ENCODE results near the gene UQCR10.
"Not testable (repeated sequence)": the region's sequence is repeated elsewhere in the genome, so short reads cannot be mapped to it uniquely, and the experiment has no call there.

UQCR10 gene

GRCh38 chr22:29737251-29738117, 29.7 kb upstream of the UQCR10 start:
- DNase-seq (ENCODE audit: low read depth, low spot score): no peak

DNA sequence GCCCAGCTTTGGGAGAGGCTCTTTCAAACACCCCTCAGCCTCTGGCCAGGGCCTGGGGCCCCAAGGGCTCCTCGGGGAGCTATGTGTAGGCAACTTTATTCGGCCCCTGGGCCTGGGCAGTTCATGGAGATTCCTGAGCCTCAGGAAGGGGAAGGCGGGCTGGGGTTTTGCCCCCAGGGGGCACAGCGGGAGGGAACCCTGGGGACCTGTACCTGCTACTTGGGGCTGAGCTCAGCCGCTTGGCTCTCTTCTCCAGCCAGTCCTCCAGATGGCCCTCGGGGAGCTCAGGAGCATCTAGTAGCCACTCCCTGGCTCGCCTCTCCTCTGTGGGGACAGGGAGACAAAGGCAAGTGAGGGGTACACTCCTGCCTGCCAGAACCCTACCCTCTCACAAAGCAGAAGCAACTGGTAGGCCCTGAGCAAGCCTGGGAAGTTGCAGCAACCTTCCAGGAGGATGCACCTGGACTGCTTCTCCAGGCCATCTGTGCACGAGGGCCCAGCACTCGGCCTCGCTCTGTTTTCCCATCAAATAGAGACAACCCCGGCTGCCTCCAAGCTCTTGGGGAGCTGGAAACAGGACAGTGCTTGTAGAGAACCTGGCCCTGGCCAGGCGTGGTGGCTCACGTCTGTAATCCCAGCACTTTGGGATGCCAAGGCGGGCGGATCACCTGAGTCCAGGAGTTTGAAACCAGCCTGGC, 28.9 kb upstream of the UQCR10 start:
- no peak for DNase-seq (ENCODE audit: low read depth, low spot score)

DNA sequence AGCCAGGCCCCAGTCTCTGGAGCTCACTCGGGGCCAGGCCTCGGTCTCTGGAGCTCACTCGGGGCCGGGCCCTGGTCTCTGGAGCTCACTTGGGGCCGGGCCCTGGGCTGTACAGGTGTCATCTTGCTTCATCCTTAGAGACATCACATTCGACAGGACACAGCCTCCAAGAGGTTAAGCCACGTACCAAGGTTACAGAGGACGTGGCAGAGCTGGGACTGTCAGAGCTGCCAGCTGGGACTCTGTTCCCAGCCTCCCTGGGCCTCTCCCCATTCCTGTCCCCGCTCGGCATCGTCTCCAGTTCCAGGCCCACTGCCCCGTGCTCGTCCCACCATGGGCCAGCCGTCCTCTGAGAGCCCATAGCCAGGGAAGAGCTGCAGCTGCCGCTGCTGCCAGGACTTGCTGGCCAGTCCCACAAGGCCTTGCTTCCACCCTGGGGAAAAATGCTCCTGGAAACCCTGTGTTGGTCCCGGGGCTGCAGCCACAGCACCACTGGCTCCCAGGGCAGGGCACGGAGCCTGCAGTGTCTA, 27.8 kb upstream of the UQCR10 start:
- DNase-seq (ENCODE audit: low read depth, low spot score): no peak

DNA sequence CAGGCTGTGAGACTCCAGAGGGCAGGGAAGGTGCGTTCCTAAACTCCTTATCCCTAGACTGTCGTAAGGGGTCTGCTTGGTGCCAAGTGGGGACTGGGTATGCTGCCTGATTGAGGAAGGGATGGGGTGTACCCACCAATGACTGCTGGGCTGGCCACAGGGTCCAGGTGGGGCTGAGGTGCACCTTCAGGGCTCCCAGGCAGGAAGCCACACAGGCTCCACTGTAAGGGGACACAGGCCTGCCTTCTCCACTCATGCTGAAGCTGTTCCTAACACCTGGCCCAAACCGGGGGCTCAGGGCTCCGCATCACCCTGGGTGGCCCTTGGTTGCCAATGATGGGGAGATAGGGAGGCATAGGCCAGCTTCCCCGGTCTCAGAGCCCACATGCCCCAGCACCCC, 27.0 kb upstream of the UQCR10 start:
- DNase-seq (ENCODE audit: low read depth, low spot score): no peak

DNA sequence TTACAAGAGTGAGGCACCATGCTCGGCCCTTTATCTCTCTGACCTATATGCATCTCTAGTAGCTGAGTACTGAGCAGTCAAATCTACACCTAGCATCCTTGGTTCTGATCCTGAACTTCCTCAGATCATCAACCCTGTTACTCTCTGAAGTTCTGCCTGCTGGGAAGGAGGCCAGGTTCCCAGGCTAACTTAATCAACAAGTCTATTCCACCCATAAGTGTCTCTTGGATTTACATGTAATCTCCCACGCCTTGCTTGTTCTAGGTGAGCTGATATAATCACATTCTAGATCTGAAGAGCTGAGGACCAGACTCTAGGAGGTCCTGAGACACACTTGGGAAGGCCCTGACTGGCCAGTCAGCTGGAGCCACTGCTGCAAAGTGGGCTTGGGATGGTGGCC, 25.2 kb upstream of the UQCR10 start:
- DNase-seq (ENCODE audit: low read depth, low spot score): no peak

DNA sequence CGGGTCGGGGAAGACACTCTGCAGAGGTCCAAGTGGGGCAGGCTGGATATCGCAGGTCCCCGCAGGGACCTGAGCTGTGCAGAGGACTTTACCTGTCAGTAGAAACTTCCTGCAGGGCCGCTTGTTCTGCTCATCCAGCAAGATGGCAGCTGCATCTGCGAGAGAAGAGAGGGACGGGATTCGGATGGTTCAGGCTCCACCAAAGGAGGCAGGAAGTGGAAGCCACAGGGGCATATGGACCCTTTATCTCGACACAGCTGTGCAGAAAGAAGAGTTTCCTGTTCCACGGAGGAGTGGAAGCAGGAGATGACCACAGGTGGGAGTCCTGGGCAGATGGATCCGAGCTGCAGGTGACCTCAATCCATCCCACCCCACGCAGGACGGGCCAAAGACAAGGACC, 24.8 kb upstream of the UQCR10 start:
- DNase-seq (ENCODE audit: low read depth, low spot score): no peak

- DNase-seq (ENCODE audit: low read depth, low spot score): no peak
Observed at GRCh38 chr22:29744902-29745301, 22.3 kb upstream of the UQCR10 start.

DNA sequence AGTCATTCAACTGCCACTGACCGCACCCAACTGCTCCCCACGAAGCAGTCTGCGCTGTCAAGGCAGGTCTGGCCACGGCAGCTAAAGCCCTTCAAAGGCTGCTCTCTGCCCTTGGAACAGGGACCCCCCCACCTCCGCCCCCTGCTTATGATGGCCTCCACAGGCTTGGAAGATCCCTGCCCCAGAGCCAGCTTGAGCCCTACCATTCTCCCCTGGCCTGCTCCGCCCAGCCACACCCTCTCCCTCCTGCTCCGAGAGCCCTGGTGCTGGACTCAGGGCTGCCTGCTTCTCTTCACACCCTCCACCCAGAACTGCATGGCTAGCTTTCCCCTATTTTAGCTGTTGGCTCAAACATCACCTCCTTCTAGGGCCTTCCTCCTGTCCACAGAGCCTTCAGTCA, 19.3 kb upstream of the UQCR10 start:
- no peak for DNase-seq (ENCODE audit: low read depth, low spot score)

GRCh38 chr22:29748248-29748893, 18.8 kb upstream of the UQCR10 start:
- DNase-seq (ENCODE audit: low read depth, low spot score): no peak

- no peak for DNase-seq (ENCODE audit: low read depth, low spot score)
Observed at GRCh38 chr22:29750029-29750428, 17.1 kb upstream of the UQCR10 start.

- DNase-seq (ENCODE audit: low read depth, low spot score): no peak
Observed at GRCh38 chr22:29750559-29751538, 16.3 kb upstream of the UQCR10 start.

DNA sequence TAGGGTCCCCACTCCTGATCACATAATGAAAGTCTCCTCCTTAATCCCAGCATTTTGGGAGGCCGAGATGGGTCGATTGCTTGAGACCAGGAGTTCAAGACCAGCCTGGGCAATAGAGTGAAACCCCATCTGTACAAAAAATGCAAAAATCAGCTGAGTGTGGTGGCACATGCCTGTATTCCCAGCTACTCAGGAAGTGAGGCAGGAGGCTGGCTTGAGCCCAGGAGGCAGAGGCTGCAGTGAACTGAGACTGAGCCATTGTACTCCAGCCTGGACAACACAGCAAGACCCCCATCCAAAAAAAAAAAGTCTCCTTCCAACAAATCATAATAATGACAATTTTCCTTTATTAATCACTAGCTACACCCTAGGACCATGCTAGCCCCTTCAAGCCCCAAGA, 15.5 kb upstream of the UQCR10 start:
- no peak for DNase-seq (ENCODE audit: low read depth, low spot score)

GRCh38 chr22:29753808-29754657, 13.1 kb upstream of the UQCR10 start:
- DNase-seq (ENCODE audit: low read depth, low spot score): no peak

GRCh38 chr22:29754658-29755395, 12.3 kb upstream of the UQCR10 start:
- DNase-seq (ENCODE audit: low read depth, low spot score): not testable (repeated sequence)

GRCh38 chr22:29755889-29756288, 11.3 kb upstream of the UQCR10 start:
- DNase-seq (ENCODE audit: low read depth, low spot score): no peak

DNA sequence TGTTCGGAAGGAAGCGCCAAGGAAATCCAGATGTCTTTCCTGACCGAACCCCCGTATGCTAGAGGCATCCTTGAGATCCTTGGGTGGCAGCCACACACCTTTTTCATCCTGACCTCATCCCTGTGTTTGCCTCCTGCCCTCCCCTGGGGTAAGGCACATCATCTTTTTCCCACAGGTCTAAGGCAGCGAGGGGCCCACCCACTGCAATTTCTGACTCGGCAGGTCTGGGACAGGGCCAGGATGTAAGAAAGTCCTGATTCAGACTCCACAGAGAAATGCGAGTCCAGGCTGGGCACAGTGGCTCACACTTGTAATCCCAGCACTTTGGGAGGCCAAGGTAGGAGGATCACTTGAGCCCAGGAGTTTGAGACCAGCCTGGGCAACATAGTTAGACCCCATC, 10.8 kb upstream of the UQCR10 start:
- no peak for DNase-seq (ENCODE audit: low read depth, low spot score)

- DNase-seq (ENCODE audit: low read depth, low spot score): no peak
Observed at GRCh38 chr22:29757096-29757495, 10.1 kb upstream of the UQCR10 start.

GRCh38 chr22:29758068-29758622, 9.0 kb upstream of the UQCR10 start:
- DNase-seq (ENCODE audit: low read depth, low spot score): no peak

DNA sequence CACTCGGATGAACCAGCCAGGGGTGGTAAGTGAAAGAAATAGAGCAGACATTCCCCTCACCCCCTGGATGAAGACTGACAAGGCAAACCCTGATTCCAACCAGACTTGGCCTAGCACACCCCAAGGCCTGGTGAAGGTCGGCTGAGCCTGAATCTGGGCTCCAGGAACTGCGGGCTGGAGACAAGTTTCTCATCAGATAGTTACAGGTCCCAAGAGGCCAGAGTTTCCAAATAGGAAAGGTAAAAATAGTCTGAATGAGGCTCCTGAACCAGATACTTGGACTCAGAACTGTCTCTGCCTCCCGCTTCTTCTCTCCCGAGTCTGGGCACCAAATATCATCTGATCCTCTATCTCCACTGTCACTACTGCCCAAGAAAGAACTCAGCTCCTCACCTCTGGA, 8.2 kb upstream of the UQCR10 start:
- no peak for DNase-seq (ENCODE audit: low read depth, low spot score)
